HG02759 (cell line): Measurements from ENCODE around the gene STAG1.
"Not testable (repeated sequence)": the region's sequence is repeated elsewhere in the genome, so short reads cannot be mapped to it uniquely, and the experiment has no call there.

Experiments
- ATAC-seq: cut with Tn5 transposase; IDR thresholded peaks from one replicate; pipeline ENCODE4 v1.9.1; 2021; ENCODE audit warnings: mild to moderate bottlenecking, moderate library complexity; ENCODE audit not compliant: unreplicated experiment

STAG1 gene

DNA sequence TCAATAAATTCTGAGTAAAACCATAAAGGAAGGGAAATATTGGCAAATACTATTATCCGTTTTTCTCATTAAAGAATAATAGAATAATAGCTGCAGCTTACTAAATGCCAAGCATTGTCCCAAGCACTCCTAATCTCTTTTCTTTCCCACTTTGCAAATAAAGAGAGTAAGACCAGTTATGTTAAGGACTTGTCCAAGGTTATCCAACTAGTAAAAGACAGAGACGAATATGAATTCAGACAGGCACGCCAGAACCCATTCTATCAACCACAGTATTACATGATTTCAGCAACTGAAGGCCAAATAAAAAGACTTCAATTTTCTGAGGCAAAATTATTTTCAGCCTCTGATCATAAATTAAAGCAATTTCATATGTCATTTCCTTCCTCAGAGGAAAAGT is 235.5 kb downstream of the STAG1 start:
- no peak for ATAC-seq

- ATAC-seq = no peak
Measured at GRCh38 chr3:136516095-136516494, 236.1 kb downstream of the STAG1 start.

GRCh38 chr3:136514533-136514932 is 237.6 kb downstream of the STAG1 start:
- not testable (repeated sequence) for ATAC-seq

- ATAC-seq = no peak
Measured at GRCh38 chr3:136513367-136513766, 238.8 kb downstream of the STAG1 start.

DNA sequence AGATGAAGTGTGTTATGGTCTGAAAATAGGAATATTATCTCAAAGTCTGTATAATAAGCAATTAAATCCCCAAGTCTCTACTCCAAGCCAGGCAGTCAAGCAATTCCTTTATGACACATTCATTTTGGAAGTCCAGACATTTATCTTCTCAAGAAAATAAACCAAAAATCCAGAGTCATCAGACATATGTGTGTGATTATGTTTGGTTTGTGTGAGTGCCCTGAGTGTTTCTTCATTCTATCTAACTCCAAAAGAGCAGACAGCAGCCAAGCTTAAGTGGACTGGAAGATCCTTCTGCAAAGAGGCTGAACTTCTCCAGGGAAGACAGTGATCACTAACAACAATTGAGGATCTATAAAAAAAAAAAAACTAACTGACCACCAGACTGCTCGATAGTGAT is 239.8 kb downstream of the STAG1 start:
- no peak for ATAC-seq

- ATAC-seq = no peak
Measured at GRCh38 chr3:136505676-136506075, 246.5 kb downstream of the STAG1 start.

DNA sequence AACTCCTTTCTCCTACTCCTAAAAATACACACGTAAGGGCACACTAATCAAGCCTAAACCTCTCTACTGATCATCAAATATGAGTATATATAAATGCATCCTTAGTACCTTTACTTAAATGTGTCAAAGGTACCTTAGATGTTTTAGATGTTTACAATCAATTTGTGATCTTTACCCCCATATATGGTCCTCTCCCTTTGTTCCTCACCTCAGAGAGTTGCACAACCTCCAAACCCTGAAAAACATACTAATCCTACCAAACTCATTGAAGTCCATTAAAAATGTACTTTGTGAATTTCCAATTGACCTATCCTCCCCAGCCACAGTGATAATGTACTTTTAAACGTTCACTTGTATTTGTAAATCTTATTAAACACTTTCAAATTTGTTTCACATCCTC is 249.1 kb downstream of the STAG1 start:
- ATAC-seq = no peak

GRCh38 chr3:136498919-136499447 is 253.2 kb downstream of the STAG1 start:
- ATAC-seq = no peak

- no peak for ATAC-seq
Measured at GRCh38 chr3:136495213-136495612, 257.0 kb downstream of the STAG1 start.

DNA sequence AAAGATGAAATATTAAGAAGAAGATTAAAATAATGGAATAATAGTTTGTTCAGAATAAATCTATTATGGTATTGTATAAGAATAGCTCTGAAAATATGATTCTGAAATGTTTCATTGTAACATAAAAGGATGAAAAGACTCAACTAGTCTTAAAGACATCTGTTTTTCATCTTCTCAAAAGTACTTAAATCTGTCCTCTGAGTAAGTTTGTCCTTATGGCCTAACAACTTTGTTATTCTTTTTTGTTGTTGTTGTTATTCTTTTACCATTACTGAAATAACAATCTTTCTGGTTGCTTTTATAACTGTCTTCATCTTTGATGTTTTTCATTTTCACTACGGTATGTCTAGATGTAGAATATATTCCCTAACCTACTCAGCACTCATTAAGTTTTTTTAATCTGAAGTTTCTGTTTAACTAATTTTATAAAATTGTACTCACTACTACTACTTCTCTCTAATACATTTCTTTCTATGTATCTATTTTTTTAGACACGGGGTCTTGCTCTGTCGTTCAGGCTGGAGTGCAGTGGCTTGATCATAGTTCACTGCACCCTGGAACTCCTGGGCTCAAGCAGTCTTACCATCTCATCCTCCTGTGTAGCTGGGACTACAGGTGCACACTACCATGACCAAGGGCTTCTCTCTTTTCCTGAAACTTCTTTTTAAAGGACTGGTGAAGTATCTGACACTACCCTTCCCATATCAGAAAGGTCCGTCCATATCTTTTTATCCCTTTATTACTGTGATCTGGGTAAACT is 261.4 kb downstream of the STAG1 start:
- no peak for ATAC-seq

DNA sequence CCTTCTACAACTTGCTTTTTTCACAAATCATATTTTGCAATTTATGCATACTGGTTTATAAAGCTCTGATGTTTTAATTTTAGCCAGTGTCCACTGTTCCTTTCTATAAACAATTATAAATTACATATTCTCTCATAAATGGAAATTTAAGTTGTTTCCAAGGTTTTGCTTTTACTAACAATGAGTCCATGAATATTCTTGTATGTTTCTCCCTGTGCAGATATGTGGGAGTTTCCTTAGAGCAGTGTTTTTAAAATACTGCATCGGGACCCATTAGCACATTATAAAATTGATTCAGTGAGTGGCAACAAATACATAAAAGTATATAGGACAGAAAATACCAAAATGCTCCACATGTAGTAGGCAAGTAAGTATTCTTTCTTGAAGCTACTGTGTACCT is 266.4 kb downstream of the STAG1 start:
- no peak for ATAC-seq

GRCh38 chr3:136476280-136476679 is 275.9 kb downstream of the STAG1 start:
- no peak for ATAC-seq

- ATAC-seq = not testable (repeated sequence)
Measured at GRCh38 chr3:136474876-136475275, 277.3 kb downstream of the STAG1 start.

DNA sequence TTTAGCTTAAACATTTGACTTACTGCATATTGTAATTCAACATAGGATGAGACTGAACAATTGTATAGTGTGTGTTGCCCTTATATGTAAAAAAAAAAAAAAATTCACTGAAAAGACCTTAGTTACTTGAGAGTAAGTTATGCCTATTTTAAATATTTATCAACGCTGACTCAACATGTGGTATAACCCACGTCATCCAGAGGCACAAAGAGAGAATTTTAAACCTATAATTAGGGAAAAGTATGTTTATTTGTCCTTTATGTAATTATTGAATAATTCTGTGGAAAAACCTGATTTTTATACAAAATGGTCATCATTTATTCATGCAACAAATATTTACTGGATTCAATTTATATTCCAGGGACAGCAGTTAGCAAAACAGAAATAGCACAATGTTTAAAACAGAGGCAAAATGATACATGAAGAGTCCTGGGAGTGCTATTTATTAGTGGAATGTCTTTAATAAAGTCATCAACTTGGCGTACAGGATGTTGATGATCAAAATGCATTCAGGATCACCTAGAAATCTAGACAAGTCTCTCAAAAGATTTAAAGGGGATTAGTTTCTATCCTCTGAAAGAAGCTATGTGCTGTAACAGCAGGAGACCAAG is 278.4 kb downstream of the STAG1 start:
- no peak for ATAC-seq

DNA sequence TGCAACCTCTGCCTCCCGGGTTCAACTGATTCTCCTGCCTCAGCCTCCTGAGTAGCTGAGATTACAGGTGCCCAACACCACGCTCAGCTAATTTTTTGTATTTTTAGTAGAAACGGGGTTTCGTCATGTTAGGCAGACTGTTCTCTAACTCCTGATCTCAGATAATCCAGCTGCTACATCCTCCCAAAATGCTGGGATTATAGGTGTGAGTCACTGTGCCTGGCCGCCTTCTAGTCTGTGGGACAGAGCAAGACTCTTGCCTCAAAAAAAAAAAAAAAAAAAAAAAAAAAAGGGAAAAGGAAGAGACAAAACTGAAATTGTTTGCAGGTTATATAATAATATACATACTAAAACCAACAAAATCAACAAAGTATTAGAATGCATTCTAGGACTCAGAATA is 286.9 kb downstream of the STAG1 start:
- ATAC-seq = no peak

DNA sequence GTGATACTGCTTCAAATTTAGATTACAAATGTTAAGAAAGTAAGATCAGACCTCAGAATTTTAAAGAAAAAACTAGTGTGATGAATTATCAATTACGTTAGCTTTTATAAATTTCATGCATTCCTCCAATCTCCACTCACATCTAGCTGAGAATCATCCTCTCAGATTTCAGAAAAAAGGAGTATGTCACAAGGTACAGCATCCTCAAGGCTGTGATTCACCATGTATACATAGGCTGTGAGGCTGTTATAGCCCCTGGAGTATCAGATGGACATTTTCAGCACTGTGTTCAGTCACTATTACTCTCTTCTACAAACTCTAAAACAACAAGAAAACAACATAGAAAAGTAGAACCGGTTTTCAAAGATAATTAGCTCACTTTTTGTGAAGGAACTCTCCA is 287.7 kb downstream of the STAG1 start:
- ATAC-seq = no peak

GRCh38 chr3:136463170-136463569 is 289.0 kb downstream of the STAG1 start:
- no peak for ATAC-seq

DNA sequence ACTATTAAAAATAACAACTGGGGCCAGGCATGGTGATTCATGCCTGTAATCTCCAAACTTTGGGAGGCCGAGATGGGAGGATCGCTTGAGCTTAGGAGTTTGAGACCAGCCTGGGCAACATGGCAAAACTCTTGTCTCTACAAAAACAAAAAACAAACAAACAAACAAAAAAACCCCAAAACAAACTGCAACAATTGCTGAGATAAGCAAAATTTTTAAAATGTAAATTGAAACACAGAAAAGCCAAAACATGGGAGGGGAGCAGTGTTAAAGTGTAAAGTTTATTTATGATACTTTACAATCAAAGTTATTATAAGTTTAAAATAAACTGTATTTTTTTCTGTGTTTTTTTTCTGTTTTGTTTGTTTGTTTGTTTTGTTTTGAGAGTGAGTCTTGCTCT is 294.4 kb downstream of the STAG1 start:
- no peak for ATAC-seq

GRCh38 chr3:136456196-136456595 is 296.0 kb downstream of the STAG1 start:
- no peak for ATAC-seq

- no peak for ATAC-seq
Measured at GRCh38 chr3:136444581-136444980, 307.6 kb downstream of the STAG1 start.

DNA sequence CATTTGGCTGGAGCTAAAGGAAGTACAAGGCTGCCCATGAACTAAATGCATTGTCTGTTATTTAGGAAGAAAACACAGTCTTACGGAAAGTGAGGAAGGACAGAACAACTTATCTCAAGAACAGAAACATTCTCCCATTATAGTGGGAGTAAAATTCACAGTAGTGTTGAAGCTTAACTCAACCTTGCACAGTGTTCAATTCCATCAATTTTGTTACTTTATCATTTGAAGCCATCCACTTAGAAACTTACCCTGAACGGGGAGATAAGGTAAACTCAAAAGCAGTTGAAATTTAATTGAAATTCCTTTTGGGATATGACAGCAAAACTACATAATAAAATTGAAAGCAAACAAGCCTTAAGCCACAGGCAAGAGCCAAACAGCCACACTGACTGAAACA is 315.1 kb downstream of the STAG1 start:
- no peak for ATAC-seq

- ATAC-seq = no peak
Measured at GRCh38 chr3:136434429-136434828, 317.7 kb downstream of the STAG1 start.
